ENCODE data around the gene ITIH3.

ITIH3 gene

DNA sequence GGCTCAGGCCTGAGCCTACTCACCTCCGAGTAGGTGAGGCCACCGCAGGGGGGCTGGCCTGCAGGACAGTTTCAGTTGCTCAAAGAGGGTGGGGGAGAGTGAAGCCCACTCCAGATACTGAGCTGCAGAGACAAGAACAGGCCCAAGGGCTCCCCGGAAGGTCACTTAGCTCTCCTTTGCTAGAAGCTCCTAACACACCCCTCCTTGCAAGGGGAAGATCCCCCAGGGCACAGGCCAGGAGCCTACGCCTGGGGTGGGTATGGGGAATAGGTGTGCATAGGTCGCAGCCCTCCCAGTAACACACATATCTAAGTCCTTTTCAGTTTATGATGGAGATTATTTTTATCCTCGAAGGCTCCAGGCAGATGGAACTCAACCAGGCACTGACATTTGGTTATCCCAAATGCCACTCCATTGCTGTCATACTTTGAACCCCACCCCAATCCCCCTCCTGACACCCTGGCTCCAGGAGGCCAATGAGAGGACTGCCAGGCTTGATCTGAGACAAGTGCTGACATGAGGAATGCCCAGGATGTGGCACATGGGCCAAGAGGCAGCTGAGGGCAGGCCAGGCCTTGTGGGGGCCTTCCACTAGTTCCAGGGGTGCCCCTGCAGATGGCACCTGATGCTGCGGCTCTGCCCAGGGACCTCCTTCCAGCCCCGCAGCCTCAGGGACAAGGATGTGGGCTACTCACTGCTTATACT is 41.3 kb downstream of the ITIH3 start:
- Histone ChIP-seq H3K9ac (ENCODE audit: low read depth, low read length) (no peak overlapping the region), H3K9me3 (replicated peaks; ENCODE audit: low read length) (no peaks in the 10 kb centered on the region), H3K27me3 (ENCODE audit: control insufficient read depth, insufficient read depth, low read length) (no peaks in the 10 kb centered on the region), H3K36me3 (ENCODE audit: insufficient read depth, low read length) (peaks cover 4% of the 10 kb centered on the region), H3K4me3 (ENCODE audit: low read length) (no peak overlapping the region), H3K4me1 (ENCODE audit: control insufficient read depth, insufficient read depth, low read length) (peaks cover 23% of the 10 kb centered on the region), H3K4me2 (ENCODE audit: low read length) (no peak overlapping the region)

DNA sequence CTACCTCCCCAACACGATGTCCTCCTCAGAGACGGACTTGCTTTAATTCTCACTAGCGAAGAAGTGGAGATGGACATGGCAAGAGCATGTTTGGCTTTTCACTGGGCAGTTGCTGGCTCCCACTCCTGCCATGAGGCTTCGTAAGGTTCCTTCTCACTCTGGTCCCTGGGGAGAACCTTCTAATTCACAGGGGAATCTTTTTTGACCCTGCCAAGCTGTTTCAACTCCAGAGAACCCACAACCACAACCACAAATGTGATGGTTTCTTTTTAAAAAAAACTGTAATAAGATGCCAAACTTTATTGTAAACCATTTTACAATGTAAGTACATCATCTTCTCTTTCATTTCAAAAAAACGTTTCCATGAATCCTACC is 41.9 kb downstream of the ITIH3 start:
- H3K9ac ChIP-seq (ENCODE audit: low read depth, low read length): no peak overlapping the region
- no peak overlapping the region for H3K4me3 ChIP-seq (ENCODE audit: low read length)
- H3K9me3 ChIP-seq (replicated peaks; ENCODE audit: low read length): no peaks in the 10 kb centered on the region
- no peak overlapping the region for H3K4me2 ChIP-seq (ENCODE audit: low read length)
- peaks cover 19% of the 10 kb centered on the region for H3K4me1 ChIP-seq (ENCODE audit: control insufficient read depth, insufficient read depth, low read length)
- peaks cover 4% of the 10 kb centered on the region for H3K36me3 ChIP-seq (ENCODE audit: insufficient read depth, low read length)
- H3K27me3 ChIP-seq (ENCODE audit: control insufficient read depth, insufficient read depth, low read length): no peaks in the 10 kb centered on the region

DNA sequence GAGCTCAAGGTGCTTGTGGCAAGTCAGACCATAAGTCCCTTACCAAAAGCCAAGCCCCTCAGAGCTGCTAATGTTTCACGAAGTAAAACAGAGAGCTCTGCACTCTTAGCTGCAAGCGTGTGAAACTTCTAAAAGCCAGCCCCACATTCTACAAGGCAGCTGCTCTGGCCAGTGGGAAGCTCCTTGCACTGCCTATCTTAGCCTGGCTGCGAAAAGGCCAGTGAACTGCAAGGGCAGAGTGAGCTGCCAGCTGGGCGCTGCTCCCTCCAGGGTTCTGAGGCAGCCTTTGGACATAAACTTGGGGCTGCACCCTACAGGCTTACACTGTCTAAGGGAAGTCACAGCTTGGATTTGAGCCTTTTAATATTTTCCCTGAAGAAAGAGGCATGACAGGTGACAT is 42.4 kb downstream of the ITIH3 start:
- Histone ChIP-seq H3K4me1 (ENCODE audit: control insufficient read depth, insufficient read depth, low read length) (peaks cover 15% of the 10 kb centered on the region), H3K4me2 (ENCODE audit: low read length) (no peak overlapping the region), H3K4me3 (ENCODE audit: low read length) (no peak overlapping the region), H3K36me3 (ENCODE audit: insufficient read depth, low read length) (peaks cover 4% of the 10 kb centered on the region), H3K9me3 (replicated peaks; ENCODE audit: low read length) (no peaks in the 10 kb centered on the region), H3K9ac (ENCODE audit: low read depth, low read length) (no peak overlapping the region), H3K27me3 (ENCODE audit: control insufficient read depth, insufficient read depth, low read length) (no peaks in the 10 kb centered on the region)

DNA sequence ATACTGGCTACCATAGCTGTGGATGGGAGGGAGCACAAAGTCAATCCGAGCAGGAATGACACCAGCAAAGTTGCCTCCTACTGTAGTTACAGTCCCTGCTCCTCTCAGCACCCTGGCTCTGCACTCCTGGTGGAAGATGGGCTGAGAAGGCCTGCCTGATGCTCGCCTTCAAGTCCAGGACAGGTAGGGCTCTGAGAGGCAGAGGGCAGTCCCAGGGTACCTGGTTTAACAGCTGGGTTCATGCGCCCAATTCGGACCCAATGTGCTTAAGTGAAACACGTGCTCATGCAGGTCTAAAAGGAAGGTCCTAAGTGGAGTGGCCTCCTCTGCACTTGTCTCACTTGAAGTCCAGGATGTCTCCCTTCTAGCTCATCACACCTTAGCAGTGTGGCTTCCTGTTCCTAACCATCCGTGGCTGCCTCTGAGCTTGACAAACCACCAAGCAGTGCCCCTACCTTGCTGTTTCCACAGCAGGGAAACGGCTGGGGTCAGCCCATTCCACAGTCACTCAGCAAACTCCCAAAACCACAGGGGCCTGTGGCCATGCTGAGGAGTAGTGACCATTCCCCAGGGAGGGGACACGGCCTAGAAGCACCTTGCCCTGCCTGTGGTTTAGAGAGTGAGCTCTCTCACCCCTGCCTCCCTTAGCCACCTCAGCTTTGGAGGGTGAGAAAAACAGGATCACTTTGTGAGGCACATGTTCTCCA is 44.1 kb downstream of the ITIH3 start:
- no peaks in the 10 kb centered on the region for H3K27me3 ChIP-seq (ENCODE audit: control insufficient read depth, insufficient read depth, low read length)
- no peak overlapping the region for H3K4me2 ChIP-seq (ENCODE audit: low read length)
- no peak overlapping the region for H3K4me3 ChIP-seq (ENCODE audit: low read length)
- H3K9ac ChIP-seq (ENCODE audit: low read depth, low read length): no peak overlapping the region
- H3K9me3 ChIP-seq (replicated peaks; ENCODE audit: low read length): no peaks in the 10 kb centered on the region
- H3K4me1 ChIP-seq (ENCODE audit: control insufficient read depth, insufficient read depth, low read length): peaks cover 12% of the 10 kb centered on the region
- peaks cover 4% of the 10 kb centered on the region for H3K36me3 ChIP-seq (ENCODE audit: insufficient read depth, low read length)

DNA sequence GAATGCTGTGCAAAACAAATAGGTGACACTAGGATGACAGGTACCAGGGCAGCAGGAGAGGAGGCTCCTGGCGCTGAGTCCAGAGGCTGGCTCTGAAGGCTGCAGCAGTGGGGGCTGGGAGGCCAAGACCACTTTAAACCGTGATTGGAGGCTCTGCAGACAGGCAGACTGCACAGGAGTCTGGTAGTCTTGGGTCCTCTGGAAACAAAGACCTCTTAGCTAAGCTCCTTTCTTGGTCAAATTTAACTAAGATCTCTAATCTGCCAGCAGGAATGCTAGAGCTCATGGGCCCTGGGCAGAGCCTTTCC is 44.6 kb downstream of the ITIH3 start:
- peaks cover 4% of the 10 kb centered on the region for H3K36me3 ChIP-seq (ENCODE audit: insufficient read depth, low read length)
- no peak overlapping the region for H3K4me3 ChIP-seq (ENCODE audit: low read length)

DNA sequence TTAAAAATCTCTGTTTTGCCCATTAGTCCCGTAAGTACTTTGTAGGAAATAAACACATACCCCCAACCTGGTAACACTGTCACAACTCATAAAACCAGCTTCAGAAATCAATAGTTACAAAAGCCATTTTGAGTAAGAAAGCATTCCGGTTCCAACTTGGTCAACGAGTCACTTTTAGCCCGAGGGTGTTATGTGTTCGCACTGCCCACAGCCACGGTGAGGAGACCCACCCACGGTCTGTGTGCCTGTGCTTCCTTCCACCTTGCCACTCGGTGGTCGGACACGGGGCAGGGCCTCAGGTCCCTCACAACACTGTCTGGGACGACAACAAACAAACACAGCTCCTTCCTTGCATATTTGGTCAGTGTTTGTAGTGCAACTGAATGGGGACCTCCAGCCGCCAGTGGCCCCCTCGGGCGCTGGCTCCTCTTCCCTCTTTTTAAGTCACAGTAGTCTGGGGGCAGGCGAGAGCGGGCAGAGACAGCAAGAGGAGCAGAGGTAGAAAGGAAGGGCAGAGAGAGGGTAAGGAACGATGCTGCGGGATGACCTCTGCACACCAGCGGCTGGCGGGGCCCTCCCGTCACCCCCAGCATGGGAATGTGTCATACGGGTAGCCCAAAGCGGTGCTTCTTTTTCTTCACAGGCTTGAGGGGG is 45.4 kb downstream of the ITIH3 start:
- H3K27me3 ChIP-seq (ENCODE audit: control insufficient read depth, insufficient read depth, low read length): no peaks in the 10 kb centered on the region
- H3K9ac ChIP-seq (ENCODE audit: low read depth, low read length): no peak overlapping the region
- no peak overlapping the region for H3K4me3 ChIP-seq (ENCODE audit: low read length)
- no peaks in the 10 kb centered on the region for H3K9me3 ChIP-seq (replicated peaks; ENCODE audit: low read length)
- no peak overlapping the region for H3K4me2 ChIP-seq (ENCODE audit: low read length)
- peaks cover 11% of the 10 kb centered on the region for H3K4me1 ChIP-seq (ENCODE audit: control insufficient read depth, insufficient read depth, low read length)
- H3K36me3 ChIP-seq (ENCODE audit: insufficient read depth, low read length): peaks cover 4% of the 10 kb centered on the region

More for the DNA sequence above, 44.6 kb downstream of the ITIH3 start:
- Histone ChIP-seq H3K9me3 (replicated peaks; ENCODE audit: low read length) (no peaks in the 10 kb centered on the region), H3K4me1 (ENCODE audit: control insufficient read depth, insufficient read depth, low read length) (peaks cover 12% of the 10 kb centered on the region), H3K27me3 (ENCODE audit: control insufficient read depth, insufficient read depth, low read length) (no peaks in the 10 kb centered on the region), H3K9ac (ENCODE audit: low read depth, low read length) (no peak overlapping the region), H3K4me2 (ENCODE audit: low read length) (no peak overlapping the region)

DNA sequence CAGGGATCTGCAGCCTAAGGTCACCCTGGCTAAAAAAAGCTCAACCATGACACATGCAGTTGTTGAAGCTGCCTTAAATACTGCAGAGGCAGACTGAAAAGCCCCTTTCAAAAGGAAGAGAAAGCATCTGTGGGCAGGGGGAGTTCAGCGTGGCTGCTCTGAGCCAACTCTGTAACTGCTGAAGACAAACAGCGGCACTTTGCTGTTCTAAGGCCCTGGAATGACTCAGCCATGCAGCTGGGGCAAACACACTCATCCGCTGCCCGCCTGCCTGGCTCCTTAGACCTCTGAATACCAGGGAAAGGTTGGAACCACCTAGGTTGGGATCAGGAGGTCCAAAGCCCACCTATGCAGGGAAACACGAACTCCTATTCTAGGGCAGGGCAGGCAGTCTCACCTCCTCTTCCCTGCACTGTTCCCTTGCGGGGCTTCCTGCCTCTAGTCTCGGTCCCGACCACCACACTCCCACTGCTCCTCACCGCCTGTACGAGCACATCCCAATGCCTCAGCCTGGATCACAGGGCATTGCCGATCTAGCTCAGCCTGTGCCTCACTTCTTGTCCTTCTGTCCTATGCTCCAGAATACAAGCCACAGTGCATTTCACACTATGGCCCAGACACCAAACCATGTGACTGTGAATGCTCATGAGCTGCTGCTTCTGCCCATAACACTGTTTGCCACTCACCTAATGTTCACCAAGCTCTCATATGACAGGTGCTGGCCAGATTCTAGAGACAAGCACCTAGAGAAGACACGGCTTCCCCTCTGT is 46.8 kb downstream of the ITIH3 start:
- H3K9ac ChIP-seq (ENCODE audit: low read depth, low read length): no peak overlapping the region
- no peaks in the 10 kb centered on the region for H3K27me3 ChIP-seq (ENCODE audit: control insufficient read depth, insufficient read depth, low read length)
- no peak overlapping the region for H3K4me2 ChIP-seq (ENCODE audit: low read length)
- H3K4me1 ChIP-seq (ENCODE audit: control insufficient read depth, insufficient read depth, low read length): peaks cover 13% of the 10 kb centered on the region
- peaks cover 4% of the 10 kb centered on the region for H3K36me3 ChIP-seq (ENCODE audit: insufficient read depth, low read length)
- H3K4me3 ChIP-seq (ENCODE audit: low read length): no peak overlapping the region
- H3K9me3 ChIP-seq (replicated peaks; ENCODE audit: low read length): no peaks in the 10 kb centered on the region

DNA sequence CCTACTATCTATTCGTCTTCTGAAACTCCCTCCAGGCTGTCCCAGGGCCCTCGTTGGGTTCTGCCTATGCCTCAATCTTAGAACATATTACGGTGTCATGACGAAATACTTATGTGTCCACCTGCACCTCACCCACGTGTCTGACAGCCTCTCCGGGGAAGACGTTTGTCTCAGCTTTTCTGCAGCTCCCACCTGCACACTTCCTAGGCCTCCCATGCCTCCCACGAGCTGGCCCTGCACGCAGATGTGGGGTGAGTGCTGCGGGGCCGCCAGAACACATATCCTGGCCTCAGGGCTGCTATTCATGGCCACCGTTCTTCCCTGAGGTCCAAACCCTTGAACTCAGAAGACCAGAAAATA is 47.4 kb downstream of the ITIH3 start:
- Histone ChIP-seq H3K9ac (ENCODE audit: low read depth, low read length) (no peak overlapping the region), H3K4me3 (ENCODE audit: low read length) (no peak overlapping the region), H3K4me1 (ENCODE audit: control insufficient read depth, insufficient read depth, low read length) (peaks cover 13% of the 10 kb centered on the region), H3K27me3 (ENCODE audit: control insufficient read depth, insufficient read depth, low read length) (no peaks in the 10 kb centered on the region), H3K4me2 (ENCODE audit: low read length) (no peak overlapping the region), H3K36me3 (ENCODE audit: insufficient read depth, low read length) (peaks cover 4% of the 10 kb centered on the region), H3K9me3 (replicated peaks; ENCODE audit: low read length) (no peaks in the 10 kb centered on the region)

DNA sequence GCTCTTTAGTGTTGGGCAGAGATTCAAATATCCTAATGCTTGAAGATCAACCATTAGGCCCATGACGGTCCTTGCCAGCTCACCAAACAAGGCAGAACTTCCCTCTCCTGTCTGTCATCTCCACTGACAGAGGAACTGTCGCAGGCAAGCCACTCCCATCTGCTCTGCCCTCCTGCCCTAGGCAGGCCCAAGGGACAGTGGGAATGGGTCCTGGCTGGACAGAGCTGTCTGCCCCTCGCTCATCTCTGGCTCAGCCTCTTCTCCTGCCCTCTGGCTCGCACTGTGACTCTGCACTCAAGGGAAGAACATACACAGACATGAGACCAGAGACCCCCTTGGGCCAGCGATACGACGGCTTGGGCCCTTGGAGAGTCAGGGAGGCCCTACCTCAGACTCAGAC is 47.8 kb downstream of the ITIH3 start:
- H3K4me3 ChIP-seq (ENCODE audit: low read length): no peak overlapping the region
- H3K9ac ChIP-seq (ENCODE audit: low read depth, low read length): no peak overlapping the region
- no peaks in the 10 kb centered on the region for H3K9me3 ChIP-seq (replicated peaks; ENCODE audit: low read length)
- H3K4me2 ChIP-seq (ENCODE audit: low read length): no peak overlapping the region
- H3K36me3 ChIP-seq (ENCODE audit: insufficient read depth, low read length): peaks cover 8% of the 10 kb centered on the region
- H3K27me3 ChIP-seq (ENCODE audit: control insufficient read depth, insufficient read depth, low read length): no peaks in the 10 kb centered on the region
- H3K4me1 ChIP-seq (ENCODE audit: control insufficient read depth, insufficient read depth, low read length): peaks cover 13% of the 10 kb centered on the region

DNA sequence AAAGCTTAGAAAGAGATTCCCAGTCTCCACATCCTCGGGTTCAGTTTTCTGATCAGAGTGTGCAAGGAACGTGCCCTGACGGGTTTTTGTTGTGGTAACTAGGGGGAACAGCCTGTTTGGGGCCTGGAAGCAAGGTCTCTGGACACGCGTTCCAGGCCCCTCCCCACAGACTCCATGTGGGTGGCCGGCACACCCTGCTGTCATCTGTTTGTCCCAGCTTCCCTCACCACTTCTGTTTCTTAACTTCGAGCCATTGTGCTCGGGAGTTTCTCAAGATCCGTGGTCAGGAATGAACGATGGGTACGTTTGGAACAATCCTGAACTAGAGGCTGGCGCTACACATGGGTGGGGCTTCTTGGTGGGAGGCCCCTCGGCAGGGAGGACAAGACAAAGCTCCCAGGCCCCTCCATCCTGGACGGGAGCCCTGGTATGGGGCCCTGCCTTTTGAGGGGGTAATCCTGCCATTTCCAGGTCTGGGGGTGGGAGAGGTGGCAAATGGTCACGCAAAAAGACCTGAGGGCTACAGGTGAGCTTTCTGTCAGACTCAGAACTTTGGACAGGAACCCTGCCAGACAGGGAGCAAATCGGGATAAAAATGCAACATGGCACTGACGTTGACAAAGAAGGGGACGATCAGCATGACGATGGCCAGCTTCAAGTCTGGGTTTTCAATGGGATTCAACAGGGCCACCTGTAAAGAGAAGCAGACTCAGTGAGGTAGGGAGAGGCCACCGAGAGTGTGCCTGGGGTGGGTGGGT is 48.7 kb downstream of the ITIH3 start:
- Histone ChIP-seq H3K36me3 (ENCODE audit: insufficient read depth, low read length) (peaks cover 4% of the 10 kb centered on the region), H3K9me3 (replicated peaks; ENCODE audit: low read length) (no peaks in the 10 kb centered on the region), H3K4me3 (ENCODE audit: low read length) (no peak overlapping the region), H3K4me1 (ENCODE audit: control insufficient read depth, insufficient read depth, low read length) (peaks cover 14% of the 10 kb centered on the region), H3K4me2 (ENCODE audit: low read length) (no peak overlapping the region), H3K27me3 (ENCODE audit: control insufficient read depth, insufficient read depth, low read length) (no peaks in the 10 kb centered on the region), H3K9ac (ENCODE audit: low read depth, low read length) (no peak overlapping the region)

DNA sequence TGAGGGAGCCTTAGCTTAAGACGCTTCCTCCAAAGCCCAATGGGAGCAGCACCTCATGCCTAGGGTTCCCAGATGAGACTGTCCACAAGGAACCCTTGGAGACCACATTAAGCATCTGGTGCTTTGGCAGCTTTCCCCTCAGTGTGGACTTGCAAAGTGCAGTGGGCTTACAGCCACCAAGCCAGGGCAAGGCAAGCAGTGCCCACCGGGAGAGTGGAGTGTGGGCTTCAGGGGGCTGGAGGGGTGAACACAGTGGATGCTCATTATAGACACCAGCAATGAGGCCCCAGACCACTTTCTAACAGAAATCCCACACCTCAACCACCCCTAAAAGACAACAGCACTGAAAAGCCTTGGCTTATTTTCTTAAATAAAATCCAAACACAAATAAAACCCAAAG is 49.3 kb downstream of the ITIH3 start:
- Histone ChIP-seq H3K27me3 (ENCODE audit: control insufficient read depth, insufficient read depth, low read length) (no peaks in the 10 kb centered on the region), H3K4me2 (ENCODE audit: low read length) (no peak overlapping the region), H3K9me3 (replicated peaks; ENCODE audit: low read length) (no peaks in the 10 kb centered on the region), H3K4me3 (ENCODE audit: low read length) (no peak overlapping the region), H3K9ac (ENCODE audit: low read depth, low read length) (no peak overlapping the region), H3K4me1 (ENCODE audit: control insufficient read depth, insufficient read depth, low read length) (peaks cover 19% of the 10 kb centered on the region), H3K36me3 (ENCODE audit: insufficient read depth, low read length) (peaks cover 7% of the 10 kb centered on the region)

Measured in skeletal muscle satellite cell (primary cell).